Measurements from ENCODE around the gene RAMACL. TPM values are rescaled to one million over a fixed set of nuclear protein-coding genes. Genes with fewer than 3 reads are reported as not detected.

Gene RAMACL
- total and polyA plus RNA-seq, 2 of the 13 experiments (the other 11 are each of a cell fraction or from before 2014, with no cell fraction given) = 0.09 to 0.29 TPM

DNA sequence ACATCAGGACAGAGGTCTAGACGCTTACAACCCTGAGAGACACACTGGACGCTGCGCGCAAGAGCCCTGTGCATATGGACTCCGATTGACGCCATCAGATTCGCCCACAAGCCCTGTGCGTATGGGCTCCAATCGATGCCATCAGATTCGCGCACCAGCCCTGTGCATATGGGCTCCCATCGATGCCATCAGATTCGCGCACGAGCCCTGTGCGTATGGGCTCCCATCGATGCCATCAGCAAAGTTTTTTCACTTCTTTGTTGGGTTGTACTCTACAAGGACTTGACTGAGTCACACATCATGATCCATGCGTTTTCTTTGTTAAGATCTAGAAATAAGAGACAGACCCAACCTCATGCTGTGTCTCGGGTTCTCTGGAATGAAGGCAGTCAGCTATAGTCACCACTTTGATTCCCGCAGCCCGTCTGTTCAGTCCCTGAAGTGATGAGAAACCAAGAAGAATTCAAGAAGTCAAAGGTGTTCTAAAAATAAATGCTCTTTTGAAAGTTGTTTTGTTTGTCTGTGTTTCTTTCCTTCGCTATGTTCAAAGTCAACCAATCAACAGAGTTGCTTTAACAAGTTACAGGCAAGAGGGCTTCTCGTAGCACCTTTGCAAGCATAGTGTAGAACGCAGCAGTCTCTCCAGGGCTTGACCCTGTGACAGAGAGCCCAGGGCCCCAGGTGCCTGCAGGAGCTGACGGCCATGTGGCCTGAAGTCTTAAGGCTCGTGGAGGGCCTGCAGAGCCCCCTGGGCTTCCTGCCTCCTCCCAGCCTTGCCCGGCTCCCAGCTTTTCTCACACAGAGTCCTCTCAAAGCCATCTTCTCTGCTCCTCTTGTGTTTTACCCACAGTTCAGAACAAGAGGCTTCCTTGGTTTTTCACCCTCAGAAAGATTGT is 32.6 kb upstream of the RAMACL start:
- ChIA-PET CTCF (ENCODE audit: low intra/inter-chr PET ratio, low total read pairs) (no interaction called here), POLR2A (no interaction called here)
- FAIRE-seq = no peak
- intact Hi-C loops (cut with micrococcal nuclease; ENCODE audit: unreplicated experiment) (no loop called here), in situ Hi-C loops (cut with HindIII; ENCODE audit: extremely low pct_ligation_motif_present, low pct_unique_long_range_greater_than_20kb) (no loop called here)
- no TSS peak for BruUV-seq (replicated peaks)
- no peak overlapping the region for H3K4me3 ChIP-seq (replicated peaks in 1 of 3; ENCODE audit: insufficient read depth in 1 of 3, low read depth in 2 of 3, low read length in 3 of 3)
- TF ChIP-seq ATRX (CRISPR knock-in tag; IDR thresholded peaks at IDR 0.05; ENCODE audit: borderline replicate concordance) = no peak
- TF ChIP-seq ZFP82 (CRISPR knock-in tag; IDR thresholded peaks at IDR 0.05; ENCODE audit: borderline replicate concordance) = no peak
- no peak for TF ChIP-seq ZNF646 (CRISPR knock-in tag; IDR thresholded peaks at IDR 0.05)
- TF ChIP-seq ZNF296 (CRISPR knock-in tag; conservative IDR thresholded peaks at IDR 0.05) = no peak
- TF ChIP-seq, protein P1, sequence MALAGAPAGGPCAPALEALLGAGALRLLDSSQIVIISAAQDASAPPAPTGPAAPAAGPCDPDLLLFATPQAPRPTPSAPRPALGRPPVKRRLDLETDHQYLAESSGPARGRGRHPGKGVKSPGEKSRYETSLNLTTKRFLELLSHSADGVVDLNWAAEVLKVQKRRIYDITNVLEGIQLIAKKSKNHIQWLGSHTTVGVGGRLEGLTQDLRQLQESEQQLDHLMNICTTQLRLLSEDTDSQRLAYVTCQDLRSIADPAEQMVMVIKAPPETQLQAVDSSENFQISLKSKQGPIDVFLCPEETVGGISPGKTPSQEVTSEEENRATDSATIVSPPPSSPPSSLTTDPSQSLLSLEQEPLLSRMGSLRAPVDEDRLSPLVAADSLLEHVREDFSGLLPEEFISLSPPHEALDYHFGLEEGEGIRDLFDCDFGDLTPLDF (CRISPR knock-in tag; IDR thresholded peaks at IDR 0.05) = no peak
- TF ChIP-seq SIX1 (CRISPR knock-in tag; IDR thresholded peaks at IDR 0.05; ENCODE audit: borderline replicate concordance) = no peak
- no peak for TF ChIP-seq KMT2A (CRISPR knock-in tag; IDR thresholded peaks at IDR 0.05)
- no peak for TF ChIP-seq ZBTB37 (CRISPR knock-in tag; IDR thresholded peaks at IDR 0.05)
- no peak for TF ChIP-seq KAT8 (CRISPR knock-in tag; IDR thresholded peaks at IDR 0.05)
- TF ChIP-seq ZFP36L2 (CRISPR knock-in tag; IDR thresholded peaks at IDR 0.05) = no peak
- no peak for TF ChIP-seq BCL3 (CRISPR knock-in tag; IDR thresholded peaks at IDR 0.05)
- TF ChIP-seq, protein P2, sequence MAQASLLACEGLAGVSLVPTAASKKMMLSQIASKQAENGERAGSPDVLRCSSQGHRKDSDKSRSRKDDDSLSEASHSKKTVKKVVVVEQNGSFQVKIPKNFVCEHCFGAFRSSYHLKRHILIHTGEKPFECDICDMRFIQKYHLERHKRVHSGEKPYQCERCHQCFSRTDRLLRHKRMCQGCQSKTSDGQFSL (CRISPR knock-in tag; IDR thresholded peaks at IDR 0.05) = no peak
- TF ChIP-seq ZNF792 (CRISPR knock-in tag; IDR thresholded peaks at IDR 0.05) = no peak
- H3K79me2 ChIP-seq (ENCODE audit: insufficient read depth, low read length) = no peaks in the 10 kb centered on the region
- H2AFZ ChIP-seq (ENCODE audit: low read length) = no peak overlapping the region
- peaks cover 6 to 77% of the 10 kb centered on the region in 2 experiments for H3K27me3 ChIP-seq (ENCODE audit: control insufficient read depth in 1 of 2, insufficient read depth in 2 of 2, low read length in 2 of 2)
- WGBS (ENCODE audit: low lambda C conversion rate) = 54% methylated on average over 27 of the region's 27 CpGs
- H3K36me3 ChIP-seq (replicated peaks in 1 of 2; ENCODE audit: control insufficient read depth in 1 of 2, insufficient read depth in 2 of 2, low read length in 2 of 2) = no peaks in the 10 kb centered on the region
- no peak overlapping the region for H3K9ac ChIP-seq (ENCODE audit: insufficient read depth, low read depth, low read length)
- no peak for DNase-seq (ENCODE audit: low spot score)
- no peak overlapping the region for H3K27ac ChIP-seq (ENCODE audit: extremely low read length, insufficient read depth, low read length)
- H3K4me2 ChIP-seq (ENCODE audit: low read depth, low read length) = no peak overlapping the region
- no peaks in the 10 kb centered on the region for H3K9me3 ChIP-seq (ENCODE audit: low read length)
- H4K20me1 ChIP-seq (ENCODE audit: insufficient read depth, low read length) = no peaks in the 10 kb centered on the region; the same call in 1 of the 2 replicates
- no peaks in the 10 kb centered on the region for H3K4me1 ChIP-seq (ENCODE audit: insufficient read depth, low read length)
- ATAC-seq = no peak

Measured in HepG2 (cell line).